ENCODE results near the gene CLDN14. TPM values are rescaled to one million over a fixed set of nuclear protein-coding genes. Genes with fewer than 3 reads are reported as not detected.
"Not testable (repeated sequence)": the region's sequence is repeated elsewhere in the genome, so short reads cannot be mapped to it uniquely, and the experiment has no call there.

The CLDN14 gene
- total RNA-seq, 1 donor from 2014 or later, result not detected

GRCh38 chr21:36502365-36502764 is 22.4 kb upstream of the CLDN14 start:
- intact Hi-C loops (cut with micrococcal nuclease), result loop anchor here (5.0 kb wide), 2 partner anchors 190 to 510 kb away; no protein-coding TSS in a partner anchor

- intact Hi-C loops (cut with micrococcal nuclease), result loop anchor here (5.0 kb wide), 2 partner anchors 191 to 511 kb away; no protein-coding TSS in a partner anchor
These were observed 21.6 kb upstream of the CLDN14 start for GRCh38 chr21:36501589-36501892.

- intact Hi-C loops (cut with micrococcal nuclease), result loop anchor here (5.0 kb wide), 2 partner anchors 192 to 512 kb away; no protein-coding TSS in a partner anchor
These were observed 19.9 kb upstream of the CLDN14 start for GRCh38 chr21:36499578-36500471.

GRCh38 chr21:36494557-36494956 is 14.6 kb upstream of the CLDN14 start:
- intact Hi-C loops (cut with micrococcal nuclease), result no loop called here

DNA sequence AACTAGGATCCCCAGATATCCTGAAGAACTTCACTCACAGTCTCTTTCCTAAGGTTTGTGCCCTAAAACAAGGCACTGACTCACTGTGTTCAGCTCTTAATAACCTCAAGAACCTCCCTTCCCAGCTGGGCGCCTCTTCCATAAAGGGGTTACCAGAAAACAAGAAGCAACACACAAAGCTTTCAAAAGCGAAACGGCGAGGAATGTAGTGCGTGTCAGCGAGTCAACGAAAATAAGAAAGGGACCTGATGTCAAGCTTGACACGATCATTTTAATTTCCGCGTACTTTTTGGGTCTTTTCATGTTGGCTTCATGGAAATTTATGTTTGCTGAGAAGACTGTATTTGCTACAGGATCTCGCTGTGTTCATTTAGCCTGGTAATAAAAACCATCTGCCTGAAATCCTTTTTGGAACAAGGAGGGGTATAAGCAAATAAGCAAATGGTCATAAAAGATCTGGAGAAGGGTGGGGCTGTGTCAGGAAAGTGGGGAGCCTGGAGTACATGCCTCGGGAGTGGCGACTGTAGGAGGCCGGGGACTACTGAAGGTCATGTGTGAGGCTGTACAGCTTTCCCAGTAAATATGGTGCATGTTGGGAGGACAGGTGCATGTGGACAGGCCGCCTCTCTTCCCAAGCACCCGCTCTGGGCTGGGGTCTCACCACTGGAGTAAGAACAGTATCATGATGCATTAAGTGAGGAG is 11.4 kb upstream of the CLDN14 start:
- intact Hi-C loops (cut with micrococcal nuclease), result no loop called here

DNA sequence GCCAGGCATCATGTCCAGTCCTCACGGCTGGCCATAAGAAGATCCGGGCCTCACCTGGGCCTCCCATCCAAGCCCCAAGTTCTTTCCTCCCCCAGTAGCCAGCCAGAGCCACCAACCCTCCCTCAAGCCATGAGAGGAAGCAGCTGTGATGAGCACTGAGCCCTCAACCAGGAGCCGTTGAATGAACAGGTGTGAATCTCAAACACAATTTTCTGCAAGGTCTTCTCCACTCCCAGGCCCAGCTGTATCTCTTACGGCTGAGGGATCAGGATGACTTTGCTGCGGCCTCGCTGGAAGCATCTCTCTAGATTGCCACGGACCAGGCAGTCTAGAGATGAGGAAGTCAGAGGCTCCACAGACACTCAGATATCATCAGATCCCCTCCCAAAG is 9.8 kb upstream of the CLDN14 start:
- intact Hi-C loops (cut with micrococcal nuclease), result no loop called here

DNA sequence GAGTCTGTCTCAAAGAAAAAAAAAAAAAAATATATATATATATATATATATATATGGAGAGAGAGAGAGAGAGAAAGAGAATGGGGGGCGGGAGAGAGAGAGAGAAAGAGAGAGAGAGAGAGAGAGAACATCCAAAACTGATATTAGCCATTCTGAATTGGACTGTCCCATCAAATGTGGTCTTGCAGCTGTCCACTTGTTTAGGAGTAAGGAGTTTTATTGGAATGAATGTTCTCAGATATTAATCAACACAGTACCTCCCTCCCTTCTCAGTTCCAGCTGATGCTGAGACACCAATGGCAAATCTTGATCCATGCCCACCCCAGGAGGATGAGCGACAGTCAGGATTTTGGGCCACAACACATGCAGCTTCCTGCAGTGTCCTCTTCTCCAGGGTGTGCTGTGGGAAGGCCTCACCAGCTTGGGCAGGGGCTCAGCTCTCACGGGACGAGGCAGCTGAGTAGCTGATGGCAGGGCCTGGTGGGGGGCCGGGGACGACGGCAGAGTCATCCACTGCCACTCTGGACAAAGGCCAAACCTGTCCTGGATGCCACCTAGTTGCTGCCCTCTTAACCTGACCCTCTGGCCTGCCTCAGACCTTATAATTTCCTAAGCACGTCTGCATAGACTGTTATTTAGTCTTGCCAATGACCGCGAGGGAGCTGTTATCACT is 9.3 kb upstream of the CLDN14 start:
- intact Hi-C loops (cut with micrococcal nuclease), result no loop called here

GRCh38 chr21:36487641-36488307 is 7.9 kb upstream of the CLDN14 start:
- intact Hi-C loops (cut with micrococcal nuclease), result no loop called here

DNA sequence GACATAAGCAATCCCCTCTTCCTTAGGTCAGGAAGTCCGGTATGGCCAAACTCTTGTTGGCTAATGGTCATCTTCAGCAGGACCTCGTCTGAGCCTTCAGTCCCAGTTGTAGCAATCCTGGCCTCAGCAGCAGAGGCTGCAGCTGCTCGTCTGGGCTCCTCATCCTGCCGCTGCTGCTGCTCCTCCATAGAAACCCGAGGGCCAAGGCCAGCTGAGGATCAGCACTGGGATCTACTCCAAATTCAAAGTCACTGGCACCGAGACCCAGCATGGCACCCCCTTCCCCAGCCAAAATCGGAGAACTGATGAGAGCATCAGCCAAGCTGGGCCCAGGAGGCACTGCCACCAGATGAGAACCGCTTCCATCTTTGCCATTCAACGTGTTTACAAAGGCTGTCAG is 6.3 kb upstream of the CLDN14 start:
- intact Hi-C loops (cut with micrococcal nuclease), result no loop called here

GRCh38 chr21:36485476-36485875 is 5.6 kb upstream of the CLDN14 start:
- intact Hi-C loops (cut with micrococcal nuclease), result no loop called here

DNA sequence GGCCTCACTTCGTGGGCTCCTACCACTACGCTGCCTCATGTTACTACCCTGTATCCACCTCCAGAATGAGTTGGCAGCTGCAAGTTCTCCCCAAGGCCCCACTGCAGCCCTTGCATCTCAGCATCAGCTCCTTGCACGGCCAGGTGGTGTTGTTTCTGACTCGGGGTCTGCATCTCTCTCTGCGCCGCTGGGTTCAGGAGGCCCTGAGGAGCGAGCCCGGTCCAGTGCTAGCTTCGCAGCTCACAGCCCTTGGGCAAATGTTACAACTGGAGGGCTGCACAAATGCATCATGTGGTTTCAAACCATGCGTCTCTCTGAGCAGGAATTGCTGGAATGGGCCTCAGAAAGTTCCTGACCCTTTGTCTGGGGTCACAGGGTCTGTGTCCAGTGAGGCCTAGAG is 3.2 kb upstream of the CLDN14 start:
- intact Hi-C loops (cut with micrococcal nuclease), result no loop called here

- intact Hi-C loops (cut with micrococcal nuclease), result no loop called here
These were observed 2.8 kb upstream of the CLDN14 start for GRCh38 chr21:36482673-36483072.

GRCh38 chr21:36482181-36482580 is 2.3 kb upstream of the CLDN14 start:
- intact Hi-C loops (cut with micrococcal nuclease), result no loop called here

GRCh38 chr21:36481639-36482038 is 1.7 kb upstream of the CLDN14 start:
- intact Hi-C loops (cut with micrococcal nuclease), result no loop called here

GRCh38 chr21:36480618-36481017 is 696 bp upstream of the CLDN14 start:
- intact Hi-C loops (cut with micrococcal nuclease), result no loop called here

DNA sequence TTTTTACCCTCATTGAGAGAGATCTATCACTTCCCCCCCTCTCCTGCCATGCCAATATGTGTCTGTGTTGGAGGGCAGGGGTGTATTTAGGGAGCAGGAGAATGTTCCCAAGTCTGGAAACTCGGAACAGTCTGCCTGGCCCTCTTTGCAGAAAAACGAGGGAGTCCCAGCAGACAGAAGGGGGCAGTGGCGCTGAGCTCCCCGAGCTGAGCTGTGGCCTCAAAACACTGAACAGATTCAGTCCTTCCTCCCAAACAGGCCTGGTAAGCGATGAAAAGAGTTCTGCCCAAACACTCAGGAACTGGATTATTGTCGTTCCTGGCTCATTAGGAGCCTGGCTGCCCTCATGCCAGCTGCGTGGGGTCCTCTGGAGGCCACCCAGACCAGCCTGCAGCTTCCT is 981 bp downstream of the CLDN14 start:
- intact Hi-C loops (cut with micrococcal nuclease), result no loop called here

DNA sequence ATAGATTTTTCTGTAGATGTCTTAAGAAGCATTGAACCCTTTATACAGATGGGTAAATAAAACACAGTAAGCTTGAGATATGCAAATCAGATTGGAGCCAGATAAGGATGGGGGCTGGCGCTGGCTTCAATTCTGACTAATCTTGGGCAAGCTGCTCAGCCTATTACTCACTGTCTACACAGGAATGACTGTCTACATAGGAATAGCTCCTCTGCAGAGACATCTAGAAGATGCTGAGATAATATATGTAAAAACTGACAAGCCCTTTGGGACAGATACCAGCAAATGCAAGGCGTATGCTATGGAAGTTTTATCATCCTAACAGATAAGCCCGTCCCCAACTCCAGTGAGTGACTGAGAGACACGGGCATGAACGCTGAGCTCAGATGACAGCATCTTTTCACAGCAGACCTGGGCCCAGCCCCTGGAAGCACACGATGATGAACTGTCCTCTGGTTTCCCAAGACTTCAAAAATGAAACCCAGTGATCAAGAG is 1.7 kb downstream of the CLDN14 start:
- intact Hi-C loops (cut with micrococcal nuclease), result no loop called here

DNA sequence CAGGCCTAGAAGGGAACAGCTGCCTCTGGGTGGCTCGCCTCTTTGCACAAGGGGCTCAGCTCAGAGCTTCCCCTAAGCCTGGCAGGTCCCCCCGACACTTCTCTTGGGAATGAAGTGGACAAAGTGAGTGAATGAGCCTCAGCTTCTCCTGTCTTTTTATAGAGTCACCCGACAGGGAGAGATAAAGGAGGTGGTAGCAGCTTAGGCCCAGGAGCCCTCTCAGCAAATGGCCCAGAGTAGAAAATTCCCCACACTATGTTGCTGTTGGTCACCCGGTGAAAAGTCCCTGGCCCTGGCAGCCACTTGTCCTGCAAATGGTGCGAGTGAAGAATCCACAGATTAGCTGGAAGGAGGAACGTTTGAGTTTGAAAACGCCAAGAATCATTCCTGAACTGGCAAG is 2.4 kb downstream of the CLDN14 start:
- intact Hi-C loops (cut with micrococcal nuclease), result no loop called here

GRCh38 chr21:36477001-36477400 is 2.9 kb downstream of the CLDN14 start:
- intact Hi-C loops (cut with micrococcal nuclease), result no loop called here

GRCh38 chr21:36476541-36476940 is 3.4 kb downstream of the CLDN14 start:
- intact Hi-C loops (cut with micrococcal nuclease), result not testable (repeated sequence)

- intact Hi-C loops (cut with micrococcal nuclease), result no loop called here
These were observed 5.3 kb downstream of the CLDN14 start for GRCh38 chr21:36474591-36474990.

Measured in T-helper 1 cell treated with Interleukin-12 subunit alpha and Interleukin-12 subunit beta and Interleukin-4 antibody, amounts not matched to agents 30 ng/mL and 1 ng/mL, for 36 hours (primary cell).